NCI-H226 (cell line): ENCODE data around the gene PPP1R12B.
"Not testable (repeated sequence)": the region's sequence is repeated elsewhere in the genome, so short reads cannot be mapped to it uniquely, and the experiment has no call there.

Source experiments
- DNase-seq: peaks from one replicate; pipeline ENCODE4 v3.0.0-alpha.2; 2015

Gene PPP1R12B

DNA sequence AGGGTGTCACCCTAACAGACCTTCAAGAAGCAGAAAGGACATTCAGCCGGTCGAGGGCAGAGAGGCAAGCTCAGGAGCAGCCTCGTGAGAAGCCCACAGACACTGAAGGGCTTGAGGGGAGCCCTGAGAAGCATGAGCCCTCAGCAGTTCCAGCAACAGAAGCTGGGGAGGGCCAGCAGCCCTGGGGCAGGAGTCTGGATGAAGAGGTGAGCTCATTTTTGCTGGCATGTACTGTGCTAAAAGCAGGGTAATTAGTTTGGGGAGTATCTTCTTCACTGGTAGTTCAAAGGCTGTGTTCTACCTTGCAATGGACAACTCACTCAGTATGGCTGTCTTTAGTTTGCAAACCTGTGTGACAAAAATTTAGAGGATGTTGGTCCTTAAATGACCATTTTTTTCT, 144.6 kb downstream of the PPP1R12B start:
- DNase-seq, result not testable (repeated sequence)

DNA sequence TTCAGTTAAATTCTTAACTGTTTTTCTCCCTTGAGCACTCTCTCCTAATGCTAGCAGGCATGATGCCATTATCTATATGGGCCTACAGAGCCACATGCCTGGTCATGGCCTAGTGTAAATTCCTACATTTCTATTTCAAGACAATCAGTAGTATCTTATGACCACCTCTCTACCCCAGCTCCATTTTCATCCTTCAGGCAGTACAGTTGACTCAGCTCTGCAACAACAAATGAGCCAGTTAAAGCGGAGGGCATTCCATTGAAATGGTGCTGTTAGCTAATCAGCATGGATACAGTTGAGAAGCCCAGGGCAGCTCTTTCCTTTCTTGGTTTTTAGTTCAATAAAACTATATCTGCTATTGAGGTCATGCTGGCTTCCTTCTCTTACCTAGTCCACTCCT, 150.0 kb downstream of the PPP1R12B start:
- DNase-seq, result no peak

DNA sequence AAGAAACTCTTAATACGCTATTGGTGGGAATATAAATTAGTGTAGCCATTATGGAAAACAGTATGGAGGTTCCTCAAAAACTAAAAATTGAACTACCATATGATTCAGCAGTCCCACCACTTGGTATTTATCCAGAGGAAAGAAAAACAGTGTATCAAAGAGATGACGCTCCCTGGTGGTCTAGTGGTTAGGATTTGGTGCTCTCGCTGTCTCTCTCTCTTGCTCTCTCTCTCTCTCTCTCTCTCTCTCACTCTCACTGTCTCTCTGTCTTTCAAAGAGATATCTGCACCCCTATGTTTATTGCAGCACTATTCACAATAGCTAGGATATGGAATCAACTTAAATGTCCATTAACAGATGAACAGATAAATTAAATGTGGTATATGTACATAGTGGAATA, 151.5 kb downstream of the PPP1R12B start:
- DNase-seq, result not testable (repeated sequence)

DNA sequence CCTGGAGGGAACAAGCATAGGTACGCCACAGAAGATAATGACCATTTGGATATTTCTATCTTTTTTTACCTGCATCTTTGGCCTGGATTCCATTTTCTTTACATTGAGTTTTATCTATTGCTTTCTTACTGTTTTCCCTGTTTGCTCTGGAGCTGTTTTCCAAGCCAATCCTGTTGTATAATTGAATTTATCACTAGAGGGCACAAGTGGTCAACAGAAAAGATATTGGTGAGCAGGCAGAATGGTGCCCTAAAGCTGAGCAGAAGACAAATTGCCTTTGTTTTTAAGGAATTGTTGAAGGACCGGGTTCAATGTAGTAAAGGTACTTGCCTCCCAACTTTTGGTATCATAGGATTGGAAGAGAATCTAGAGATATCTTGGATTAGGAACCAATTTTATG, 152.8 kb downstream of the PPP1R12B start:
- no peak for DNase-seq

DNA sequence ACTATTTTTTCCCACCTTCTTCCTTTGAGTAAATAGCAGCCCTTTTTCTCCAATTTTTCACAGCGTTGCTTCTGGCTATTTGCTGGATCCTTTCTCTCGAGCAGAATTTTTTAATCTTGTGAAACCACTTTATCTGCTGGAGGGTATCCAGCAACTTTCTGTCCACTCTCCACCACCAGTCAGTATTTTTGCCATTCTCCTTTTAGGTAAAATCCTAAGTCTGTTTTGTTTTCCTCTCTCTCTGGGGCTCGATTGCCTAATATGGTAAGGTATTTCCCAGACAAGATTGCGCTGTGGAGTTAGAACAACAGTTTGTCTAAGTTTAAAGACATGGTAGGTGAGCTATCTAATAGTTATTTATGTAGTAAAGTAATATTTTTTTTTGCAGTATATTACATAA, 156.9 kb downstream of the PPP1R12B start:
- DNase-seq, result peak; percentile 77

DNA sequence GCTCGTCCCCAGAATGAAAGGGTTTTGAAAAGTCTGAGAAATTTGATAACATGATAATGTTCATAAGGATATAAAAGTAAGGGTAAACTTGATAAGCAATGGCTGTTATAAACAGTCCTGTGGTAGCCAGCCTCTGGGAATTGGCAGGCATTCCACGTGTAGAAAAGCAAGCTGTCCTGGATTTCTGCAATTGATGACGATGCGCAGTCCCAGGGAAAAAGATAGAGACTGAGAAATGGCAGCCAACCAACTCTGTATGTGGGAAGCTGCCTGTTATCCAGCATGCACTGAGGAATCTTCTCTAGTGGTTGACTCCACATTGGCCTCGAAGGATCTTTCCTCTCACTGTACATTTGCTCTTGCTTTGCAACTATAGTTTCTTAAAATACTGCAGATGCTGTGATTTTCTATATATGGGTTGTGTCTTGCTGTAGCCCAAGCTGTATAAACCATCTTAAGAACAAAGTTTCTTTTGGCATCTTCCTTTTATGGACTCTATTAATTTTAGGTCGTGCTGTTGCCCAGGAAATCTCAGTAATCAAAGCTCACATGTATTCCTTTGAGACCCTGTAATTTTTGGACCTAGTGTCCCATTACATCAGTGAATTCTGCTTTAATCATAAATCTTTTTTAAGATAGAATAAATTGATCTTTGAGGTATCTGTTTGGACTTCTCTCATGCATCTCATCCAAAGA, 157.5 kb downstream of the PPP1R12B start:
- peak; percentile 56 for DNase-seq

DNA sequence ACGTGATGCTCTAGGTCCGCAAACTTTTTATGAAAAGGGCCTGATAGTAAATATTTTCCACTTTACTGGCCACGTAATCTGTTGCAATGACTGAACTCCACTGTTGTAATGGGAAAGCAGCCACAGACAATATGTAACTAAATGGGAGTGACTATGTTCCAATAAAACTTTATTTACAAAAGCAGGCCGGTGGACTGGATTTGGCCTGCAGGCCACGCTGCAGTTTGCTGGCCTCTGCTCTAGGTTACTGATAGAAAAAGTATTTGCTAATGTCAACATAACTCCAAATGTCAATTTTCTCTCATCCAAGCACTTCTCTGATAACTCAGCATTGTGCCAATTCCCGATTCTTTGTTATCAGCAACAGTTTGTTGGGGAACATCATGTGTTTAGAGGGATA, 160.4 kb downstream of the PPP1R12B start:
- DNase-seq, result not testable (repeated sequence)

DNA sequence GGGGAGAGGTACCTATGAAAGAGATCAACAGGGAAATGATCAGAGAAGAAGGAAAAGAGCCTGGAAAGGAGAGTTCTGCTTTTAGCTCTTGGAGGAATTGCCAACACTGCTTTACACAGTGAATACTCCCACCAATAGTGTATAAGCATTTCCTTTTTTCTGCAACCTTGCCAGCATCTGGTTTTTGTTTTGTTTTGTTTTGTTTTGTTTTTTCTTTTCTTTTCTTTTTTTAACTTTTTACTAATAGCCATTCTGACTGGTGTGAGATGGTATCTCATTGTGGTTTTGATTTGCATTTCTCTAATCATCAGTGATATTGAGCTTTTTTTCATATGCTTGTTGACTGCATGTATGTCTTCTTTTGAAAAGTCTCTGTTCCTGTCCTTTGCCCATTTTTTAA, 165.4 kb downstream of the PPP1R12B start:
- not testable (repeated sequence) for DNase-seq

DNA sequence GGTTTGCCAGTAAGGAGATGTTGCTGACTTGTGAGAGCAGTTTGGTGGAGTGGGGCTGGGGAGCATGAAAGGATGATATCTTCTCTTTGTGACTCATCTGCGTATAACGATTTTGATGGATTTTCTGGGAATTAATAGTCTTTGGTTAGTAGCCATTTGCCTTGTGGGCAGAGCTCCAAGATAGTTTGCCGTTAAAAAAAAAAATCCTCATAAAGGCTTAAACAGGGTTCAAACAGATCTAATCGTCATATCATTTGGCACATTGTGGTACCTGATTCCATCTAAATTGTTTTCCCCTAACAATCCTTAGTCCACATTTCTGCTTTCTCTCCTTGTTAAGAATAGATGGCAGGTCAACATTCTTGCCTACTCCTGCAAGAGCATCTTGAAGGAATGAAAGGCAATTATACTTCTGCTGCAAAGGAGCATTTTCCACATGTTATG, 168.0 kb downstream of the PPP1R12B start:
- DNase-seq, result no peak

DNA sequence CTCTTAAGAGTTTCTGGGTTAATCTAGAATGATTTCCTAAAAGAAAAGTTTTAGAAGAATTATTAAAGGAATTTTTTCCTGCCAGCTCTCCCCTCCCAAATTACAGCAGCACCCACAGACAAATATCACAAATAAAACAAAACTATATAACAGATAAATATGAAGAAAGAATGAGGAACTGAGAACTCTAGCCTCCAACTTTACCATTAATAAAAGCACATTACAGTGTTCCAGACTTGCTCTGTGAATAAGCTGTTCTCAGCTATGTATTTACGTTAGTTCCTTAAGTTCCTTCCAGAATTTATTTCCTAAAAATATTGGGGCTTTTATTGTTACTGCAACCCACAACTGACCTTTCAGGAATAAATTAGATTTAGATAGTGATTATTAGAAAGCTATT, 168.6 kb downstream of the PPP1R12B start:
- not testable (repeated sequence) for DNase-seq

DNA sequence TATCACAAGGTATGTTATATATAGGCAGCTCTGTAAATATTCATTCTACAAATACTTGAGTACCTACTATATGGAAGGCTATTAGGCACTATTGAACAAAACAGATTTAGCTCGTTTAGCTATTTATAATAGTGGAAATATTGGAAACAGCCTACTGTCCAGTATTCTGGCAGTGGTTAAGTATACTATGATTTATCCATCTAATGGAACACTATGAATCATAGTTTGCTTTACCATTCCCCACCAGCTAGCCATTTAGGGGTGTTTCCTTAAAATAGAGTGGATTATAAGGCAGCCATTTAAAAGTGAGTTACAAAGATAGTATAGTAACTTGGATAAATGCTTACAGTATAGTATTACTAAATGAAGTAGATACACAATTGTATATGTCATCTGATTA, 169.7 kb downstream of the PPP1R12B start:
- not testable (repeated sequence) for DNase-seq

DNA sequence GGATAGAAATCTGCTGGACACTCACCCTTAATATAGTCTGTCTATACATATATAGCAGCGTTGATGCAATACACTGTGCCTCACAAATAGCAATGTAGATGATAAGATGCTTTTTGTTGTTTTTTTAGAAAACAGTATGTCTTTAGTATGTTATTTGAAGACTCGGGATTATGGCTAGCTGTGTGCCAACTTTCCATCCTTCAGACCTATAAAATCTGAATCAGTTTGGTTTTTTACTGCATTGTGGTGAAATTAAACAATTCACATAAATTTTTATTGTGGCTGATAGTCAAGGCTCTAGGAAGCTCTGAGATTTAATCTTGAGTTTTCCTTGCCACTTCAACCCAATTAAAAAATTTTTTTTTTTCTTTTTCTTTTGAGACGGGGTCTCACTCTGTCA, 170.4 kb downstream of the PPP1R12B start:
- DNase-seq, result not testable (repeated sequence)

DNA sequence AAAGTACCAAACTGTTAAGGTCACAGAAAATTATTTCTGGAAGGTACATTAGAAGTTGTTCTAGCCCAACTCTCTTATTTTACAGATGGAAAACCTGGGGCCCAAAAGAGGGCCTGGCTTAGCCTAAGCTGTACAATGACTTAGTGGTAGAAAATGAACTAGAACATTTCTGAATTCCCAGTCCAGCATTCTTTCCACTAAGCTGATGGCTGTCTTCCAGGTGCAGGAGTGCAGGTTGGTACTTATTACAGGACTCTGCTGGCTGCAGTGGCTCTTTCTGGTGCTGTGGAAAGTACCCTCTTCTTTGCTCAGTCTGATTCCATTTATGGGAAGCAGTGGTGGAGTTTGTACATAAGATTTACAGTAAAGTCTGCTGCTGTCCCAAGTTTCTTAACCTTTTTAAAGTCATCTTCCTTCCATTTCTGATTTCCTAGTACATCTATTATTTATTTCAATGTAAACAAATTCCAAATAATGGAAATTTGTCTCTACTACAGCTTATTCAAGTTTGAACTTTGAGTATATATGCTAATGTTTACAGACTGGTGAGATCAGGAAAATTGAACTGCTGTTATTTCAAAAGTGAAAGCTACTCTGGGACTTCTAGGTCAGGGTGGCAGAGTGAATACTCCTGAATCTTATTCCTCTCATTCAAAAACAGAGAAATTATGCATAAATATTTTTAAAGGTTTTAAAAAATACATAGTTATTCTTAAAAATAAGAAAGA, 171.8 kb downstream of the PPP1R12B start:
- DNase-seq, result not testable (repeated sequence)

DNA sequence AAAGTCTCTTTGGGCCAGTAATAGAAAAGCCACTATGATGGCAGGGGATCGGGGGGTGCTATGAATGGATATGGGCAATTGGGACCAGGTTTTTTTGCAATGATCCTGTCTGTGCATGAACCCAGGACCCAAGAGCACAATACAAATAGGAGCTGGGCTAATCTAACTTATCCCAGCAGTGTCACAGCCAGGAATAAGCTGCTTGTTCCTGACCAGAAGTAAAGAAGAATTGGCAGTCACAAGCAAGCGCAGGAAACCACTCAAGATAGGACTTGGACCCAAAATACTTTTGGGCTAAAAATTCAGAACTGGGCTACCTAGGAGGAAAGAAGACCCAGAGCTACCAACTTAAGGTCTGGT, 172.3 kb downstream of the PPP1R12B start:
- DNase-seq, result not testable (repeated sequence)

DNA sequence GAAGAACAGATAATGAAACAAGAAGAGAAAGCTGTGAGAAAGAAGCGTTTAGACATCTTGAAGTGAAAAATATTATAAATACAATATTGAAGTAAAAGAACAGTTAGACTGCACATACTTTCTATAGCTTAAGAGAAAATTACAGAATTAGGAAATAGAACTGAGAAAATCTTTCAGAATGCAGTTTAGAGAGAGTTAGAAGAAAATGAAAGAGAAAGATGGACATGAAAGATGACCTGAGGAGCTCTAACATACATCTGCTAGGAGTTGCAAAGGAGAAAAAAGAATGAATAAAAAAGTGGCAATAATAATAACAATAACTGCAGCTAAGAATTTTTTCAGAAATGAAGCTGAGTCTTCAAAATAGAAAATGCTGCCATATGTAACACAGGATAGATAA, 173.0 kb downstream of the PPP1R12B start:
- not testable (repeated sequence) for DNase-seq

DNA sequence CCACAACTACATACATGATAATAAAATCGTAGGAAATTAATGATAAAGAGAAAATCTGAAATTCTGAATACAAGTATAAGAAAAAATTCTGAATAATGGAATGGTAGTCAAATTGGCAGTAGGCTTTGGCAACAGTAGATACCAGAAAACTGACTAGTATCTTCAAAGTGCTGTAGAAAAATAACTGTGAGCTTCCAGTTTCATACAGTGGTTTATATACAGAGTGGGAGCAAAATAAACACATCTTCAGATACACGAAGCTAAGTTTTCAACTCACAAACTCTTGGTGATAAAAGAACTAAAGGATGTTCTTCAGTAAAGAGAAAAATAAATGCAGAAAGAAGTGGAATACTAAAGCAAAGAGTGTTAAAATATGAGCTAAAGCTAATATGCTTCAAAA, 173.4 kb downstream of the PPP1R12B start:
- DNase-seq, result no peak

DNA sequence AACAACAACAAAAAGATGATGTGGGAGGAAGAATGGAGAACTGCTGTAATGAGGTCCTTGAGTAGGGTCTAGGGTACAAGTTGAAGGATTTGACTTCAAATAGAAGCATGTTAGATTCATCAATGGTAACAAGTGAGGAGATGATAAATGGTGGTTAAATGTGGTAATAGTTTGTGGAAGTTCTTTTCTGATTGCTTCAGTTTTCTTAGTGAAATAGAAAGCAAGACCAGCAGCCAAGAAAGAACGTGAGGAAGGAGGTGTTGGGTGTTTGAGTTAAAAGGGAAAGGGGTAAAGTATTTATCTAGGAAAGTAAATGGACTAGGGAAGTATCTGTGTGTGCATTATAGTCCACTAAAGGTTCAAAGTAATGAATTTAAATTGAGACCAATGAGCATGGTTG, 177.6 kb downstream of the PPP1R12B start:
- DNase-seq, result not testable (repeated sequence)

DNA sequence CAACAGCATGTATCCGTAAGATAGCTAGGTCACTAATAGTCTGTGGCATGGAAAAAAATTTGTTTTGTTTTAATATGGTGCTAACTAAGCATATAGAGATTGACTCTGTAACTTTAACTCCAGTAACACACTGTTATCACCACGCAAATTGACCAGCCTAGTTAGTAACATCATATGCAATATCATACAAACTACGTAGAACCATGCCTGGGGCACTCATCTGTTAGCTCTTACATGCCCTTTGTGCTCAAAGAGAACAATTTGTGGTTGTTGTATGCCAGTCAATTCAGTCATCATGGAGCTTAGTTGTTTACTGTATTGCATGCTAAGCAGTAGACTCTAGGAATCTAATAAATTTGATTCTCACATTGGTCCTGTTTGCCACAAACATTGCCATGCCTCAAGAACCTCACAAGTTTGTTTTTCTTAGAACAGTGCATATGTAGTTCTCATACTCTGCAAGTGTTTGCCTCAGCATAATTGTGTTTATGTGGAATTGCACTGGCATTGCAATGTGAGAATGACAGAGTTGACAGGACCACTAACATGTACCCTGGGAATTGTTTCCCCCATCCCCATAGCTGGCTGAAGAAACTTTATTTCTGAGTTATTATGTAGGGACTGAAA, 179.7 kb downstream of the PPP1R12B start:
- DNase-seq, result not testable (repeated sequence)

DNA sequence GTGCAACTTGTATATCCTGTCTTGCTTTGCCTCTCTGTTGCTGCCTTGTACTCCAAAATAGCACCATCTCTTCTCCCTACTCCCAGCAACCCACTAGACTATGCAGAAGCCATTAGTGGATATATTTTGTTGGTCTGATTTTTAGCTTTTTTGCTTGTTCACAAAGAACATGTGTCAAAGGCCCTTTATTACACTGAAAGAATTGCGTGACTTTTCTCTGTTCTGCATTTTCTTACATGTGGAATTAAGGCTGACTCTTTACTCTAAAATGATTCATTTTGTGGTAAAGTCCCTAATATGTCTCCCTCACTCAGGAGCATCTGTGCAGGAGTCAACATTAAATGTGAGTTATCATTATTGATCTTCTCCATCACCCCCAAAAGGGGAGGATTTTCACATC, 182.2 kb downstream of the PPP1R12B start:
- not testable (repeated sequence) for DNase-seq

DNA sequence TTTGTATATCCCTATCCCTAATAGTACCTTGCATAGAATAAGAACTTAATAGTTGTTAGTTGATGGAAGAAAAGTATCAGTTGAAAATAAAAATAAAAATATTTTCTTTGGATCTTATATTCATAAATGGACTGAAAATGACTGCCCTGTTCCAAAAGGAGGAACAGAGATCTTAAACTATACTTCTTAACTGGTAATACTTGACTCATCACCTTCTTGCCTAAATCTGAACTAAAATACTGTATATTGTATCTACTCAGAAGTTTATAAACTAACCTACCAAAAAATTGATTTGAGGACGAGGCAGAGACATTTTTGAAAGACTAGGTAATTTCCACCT, 182.9 kb downstream of the PPP1R12B start:
- DNase-seq, result no peak

DNA sequence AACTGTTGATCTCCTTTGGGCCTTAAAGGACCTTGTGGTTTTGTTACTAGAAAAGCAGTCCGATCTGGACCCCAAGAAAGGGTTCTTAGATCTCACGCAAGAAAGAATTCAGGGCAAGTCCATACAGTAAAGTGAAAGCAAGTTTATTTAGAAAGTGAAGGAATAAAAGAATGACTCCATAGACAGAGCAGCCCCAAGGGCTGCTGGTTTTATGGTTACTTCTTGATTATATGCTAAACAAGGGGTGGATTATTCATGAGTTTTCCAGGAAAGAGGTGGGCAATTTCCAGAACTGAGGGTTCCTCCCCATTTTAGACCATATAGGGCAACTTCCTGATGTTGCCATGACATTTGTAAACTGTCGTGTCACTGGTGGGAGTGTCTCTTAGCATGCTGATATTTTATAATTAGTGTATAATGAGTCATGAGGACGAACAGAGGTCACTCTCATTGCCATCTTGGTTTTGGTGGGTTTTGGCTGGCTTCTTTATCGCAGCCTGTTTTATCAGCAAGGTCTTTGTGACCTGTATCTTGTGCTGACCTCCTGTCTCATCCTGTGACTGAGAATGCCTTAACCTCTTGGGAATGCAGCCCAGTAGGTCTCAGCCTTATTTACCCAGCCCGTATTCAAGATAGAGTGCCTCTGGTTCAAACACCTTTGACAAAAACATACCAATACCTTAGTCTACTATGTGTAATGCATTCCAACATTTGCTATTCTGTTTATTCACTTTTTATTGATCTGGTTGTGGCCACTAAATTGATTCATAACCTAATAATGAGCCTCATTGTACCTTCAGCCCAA, 183.5 kb downstream of the PPP1R12B start:
- not testable (repeated sequence) for DNase-seq

DNA sequence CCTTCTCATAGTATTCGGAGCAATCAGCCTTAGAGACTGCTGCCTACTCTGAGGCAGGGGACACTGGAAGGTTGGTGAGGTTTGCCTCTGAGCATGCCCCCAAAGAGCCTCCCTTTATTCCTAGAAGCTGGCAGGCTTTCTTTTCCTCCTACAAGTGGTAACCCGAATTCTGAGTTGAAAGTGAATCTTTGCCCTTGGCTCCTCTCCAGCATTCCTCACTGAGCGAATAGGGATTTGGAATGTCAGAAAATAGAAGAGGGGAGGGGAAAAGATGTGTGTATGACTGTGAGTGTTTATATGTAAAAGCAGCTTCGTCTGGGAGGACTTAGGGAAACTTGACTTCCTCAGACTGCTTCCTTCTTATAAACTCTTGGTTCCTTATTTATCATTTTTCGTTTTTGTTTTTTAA, 190.7 kb downstream of the PPP1R12B start:
- peak; percentile 54 for DNase-seq

DNA sequence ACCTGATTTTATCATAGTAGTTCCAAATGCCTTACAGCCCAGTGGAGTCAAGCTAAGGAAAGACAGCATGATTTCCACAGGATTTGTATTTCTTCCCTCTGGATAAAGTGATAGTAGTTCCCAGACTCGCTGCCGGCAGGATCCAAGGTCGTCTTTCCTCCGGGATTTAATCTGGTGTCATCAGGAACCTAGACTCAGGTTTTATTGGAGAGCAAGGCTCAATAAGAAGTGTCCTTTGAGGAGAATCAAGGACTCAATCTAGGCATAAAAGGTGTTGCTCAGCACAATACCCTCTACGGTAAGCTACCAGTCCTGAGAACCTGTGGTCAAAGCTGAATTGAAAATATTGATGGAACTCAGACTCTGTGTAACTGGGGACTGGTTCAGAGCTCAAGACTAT, 191.1 kb downstream of the PPP1R12B start:
- DNase-seq, result not testable (repeated sequence)
